K562 (cell line): ENCODE data around the gene NGRN. TPM values are rescaled to one million over a fixed set of nuclear protein-coding genes. Genes with fewer than 3 reads are reported as not detected.

Experiments used
- BCLAF1 ChIP-seq, 2 experiments: fragments of 450-650 bp in 1 of 2; IDR thresholded peaks; 2 replicates each; pipeline ENCODE4 v1.6.1; 2011 to 2017; ENCODE audit warnings: low read depth in 2 of 2, antibody characterized with exemption in 1 of 2, borderline replicate concordance in 1 of 2, low read length in 1 of 2, mild to moderate bottlenecking in 1 of 2, mixed read lengths in 1 of 2; ENCODE audit not compliant: control insufficient read depth in 1 of 2
- CBX8 ChIP-seq: fragments of 200-600 bp; sonication (generic); IDR thresholded peaks from 2 replicates; pipeline ENCODE4 v1.6.1; 2012; ENCODE audit warnings: borderline replicate concordance, mixed run types, low read depth, mild to moderate bottlenecking, moderate library complexity, mixed read lengths, low read length, control low read depth, inconsistent platforms; ENCODE audit not compliant: poor library complexity, severe bottlenecking; ENCODE audit errors: extremely low read depth
- CEBPG ChIP-seq, 3 experiments: fragments of 200-800 bp in 1 of 3; sonication (Bioruptor generic) in 1 of 3; sonication (generic) in 1 of 3; formaldehyde crosslinking in 1 of 3; IDR thresholded peaks in 2 of 3; conservative IDR thresholded peaks in 1 of 3; 2 replicates each; pipeline versions ENCODE4 v1.6.1 to v1.8.0; 2016 to 2022; ENCODE audit warnings: missing compliant biosample characterization in 2 of 3, missing genetic modification characterization in 2 of 3, mild to moderate bottlenecking in 1 of 3, missing genetic modification reagents in 1 of 3
- HMGN3 ChIP-seq: IDR thresholded peaks from 2 replicates; pipeline ENCODE4 v1.6.1; 2011; ENCODE audit warnings: borderline replicate concordance, low read depth, mild to moderate bottlenecking, mixed read lengths, low read length; ENCODE audit not compliant: insufficient read length; ENCODE audit errors: extremely low read depth
- HNRNPUL1 ChIP-seq: fragments of 200-400 bp; formaldehyde crosslinking; IDR thresholded peaks from 2 replicates; pipeline ENCODE4 v1.6.1; 2017; ENCODE audit warnings: low read length
- JUNB ChIP-seq: fragments of 450-650 bp; formaldehyde crosslinking; conservative IDR thresholded peaks from 2 replicates; pipeline ENCODE4 v1.4.0; 2020; ENCODE audit warnings: mild to moderate bottlenecking
- KAT7 ChIP-seq: sonication (generic); formaldehyde crosslinking; IDR thresholded peaks from 2 replicates; pipeline ENCODE4 v1.8.0; 2022; ENCODE audit warnings: missing genetic modification reagents, mild to moderate bottlenecking, borderline replicate concordance
- KLF10 ChIP-seq: fragments of 250-450 bp; sonication (Bioruptor Pico); IDR thresholded peaks from 2 replicates; pipeline ENCODE4 v1.6.1; 2021; ENCODE audit warnings: matching md5 sums
- NCOA6 ChIP-seq: fragments of 450-650 bp; IDR thresholded peaks from 2 replicates; pipeline ENCODE4 v1.6.1; 2017; ENCODE audit warnings: mild to moderate bottlenecking
- NELFE ChIP-seq: IDR thresholded peaks from 2 replicates; pipeline ENCODE4 v1.6.1; 2011; ENCODE audit warnings: mild to moderate bottlenecking; ENCODE audit not compliant: insufficient read depth, insufficient read length
- NUFIP1 ChIP-seq: fragments of 450-650 bp; IDR thresholded peaks from 2 replicates; pipeline ENCODE4 v1.6.1; 2018; ENCODE audit not compliant: partially characterized antibody
- SP2 ChIP-seq: IDR thresholded peaks from 2 replicates; pipeline ENCODE4 v1.6.1; 2011; ENCODE audit warnings: mild to moderate bottlenecking, low read depth, low read length, moderate library complexity; ENCODE audit not compliant: poor library complexity, severe bottlenecking; ENCODE audit errors: extremely low read depth
- TGIF2 ChIP-seq: sonication (generic); formaldehyde crosslinking; IDR thresholded peaks from 2 replicates; pipeline ENCODE4 v1.8.1; 2022; ENCODE audit warnings: mild to moderate bottlenecking, missing genetic modification reagents, moderate library complexity
- ZBTB2 ChIP-seq: fragments of 450-650 bp; IDR thresholded peaks from 2 replicates; pipeline ENCODE4 v1.6.1; 2016; ENCODE audit warnings: antibody characterized with exemption
- ZKSCAN3 ChIP-seq: fragments of 250-450 bp; sonication (Bioruptor Pico); IDR thresholded peaks from 2 replicates; pipeline ENCODE4 v1.4.0; 2020
- ZNF23 ChIP-seq: fragments of 250-450 bp; sonication (Bioruptor Pico); IDR thresholded peaks from 2 replicates; pipeline ENCODE4 v1.4.0; 2020; ENCODE audit warnings: mild to moderate bottlenecking
- ZNF232 ChIP-seq: sonication (generic); formaldehyde crosslinking; IDR thresholded peaks from 2 replicates; pipeline ENCODE4 v1.8.0; 2022; ENCODE audit warnings: mild to moderate bottlenecking, missing genetic modification reagents
- polyA plus RNA-seq, 8 experiments: library from polyadenylated mRNA; depleted of rRNA in 4 of 8; stranded (reverse) in 5 of 8; unstranded in 3 of 8; fragments of >200 nt; fragmentation: Nextera tagmentation in 2 of 8; fragmentation: Illumina TruSeq in 1 of 8; extraction: Ambion mirVana in 2 of 8; extraction: Trizol in 1 of 8; gene quantifications; 2 replicates each; pipeline versions ENCODE4 v1.2.1 to v1.2.3, GENCODE V29; 2011 to 2014; ENCODE audit warnings: inconsistent platforms in 1 of 8, missing spikeins in 1 of 8
- total RNA-seq, 7 experiments: library from RNA; depleted of rRNA in 6 of 7; stranded (reverse); fragments of >200 nt in 6 of 7; fragmentation: Illumina TruSeq in 2 of 7; extraction: Trizol in 2 of 7; gene quantifications; 2 replicates each; pipeline versions ENCODE4 v1.2.1 to v1.2.3, GENCODE V29; 2011 to 2021; ENCODE audit warnings: low replicate concordance in 1 of 7
- TF ChIP-seq, protein P1 (sequence below): fragments of 450-650 bp; formaldehyde crosslinking; conservative IDR thresholded peaks from 2 replicates; pipeline ENCODE4 v1.4.0; 2022; ENCODE audit warnings: mild to moderate bottlenecking, missing genetic modification characterization

NGRN gene
- total and polyA plus RNA-seq, 9 of the 15 experiments (the other 6 are each of a cell fraction or from before 2014, with no cell fraction given) = 14.0 to 73.4 (median 60.0) TPM

GRCh38 chr15:90265271-90266060, at the start of gene NGRN (continued):
- TF ChIP-seq CEBPG (CRISPR knock-in tag; IDR thresholded peaks at IDR 0.05) (no peak), CEBPG (tag; conservative IDR thresholded peaks at IDR 0.05 in 1 of 2, IDR thresholded peaks at IDR 0.05 in 1 of 2) (peak in 1 of 2 experiments; percentile 44; a peak in 1 of 4 replicates), NCOA6 (no peak), BCLAF1 (IDR thresholded peaks at IDR 0.05; ENCODE audit: borderline replicate concordance in 1 of 2, control insufficient read depth in 1 of 2, low read depth in 2 of 2, low read length in 1 of 2) (no peak), NELFE (no peak), ZBTB2 (no peak), NUFIP1 (no peak), HNRNPUL1 (no peak), ZKSCAN3 (no peak), SP2 (no peak), JUNB (no peak), ZNF232 (CRISPR knock-in tag) (no peak), ZNF23 (CRISPR knock-in tag) (no peak), TGIF2 (CRISPR knock-in tag) (no peak), KAT7 (peak; percentile 70), CBX8 (no peak), HMGN3 (no peak), KLF10 (CRISPR knock-in tag) (no peak)
- TF ChIP-seq, protein P1, sequence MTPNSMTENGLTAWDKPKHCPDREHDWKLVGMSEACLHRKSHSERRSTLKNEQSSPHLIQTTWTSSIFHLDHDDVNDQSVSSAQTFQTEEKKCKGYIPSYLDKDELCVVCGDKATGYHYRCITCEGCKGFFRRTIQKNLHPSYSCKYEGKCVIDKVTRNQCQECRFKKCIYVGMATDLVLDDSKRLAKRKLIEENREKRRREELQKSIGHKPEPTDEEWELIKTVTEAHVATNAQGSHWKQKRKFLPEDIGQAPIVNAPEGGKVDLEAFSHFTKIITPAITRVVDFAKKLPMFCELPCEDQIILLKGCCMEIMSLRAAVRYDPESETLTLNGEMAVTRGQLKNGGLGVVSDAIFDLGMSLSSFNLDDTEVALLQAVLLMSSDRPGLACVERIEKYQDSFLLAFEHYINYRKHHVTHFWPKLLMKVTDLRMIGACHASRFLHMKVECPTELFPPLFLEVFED (CRISPR knock-in tag) = 0 out of 2 replicates have a peak, but pooled peaks have one; percentile 12
